Measurements from ENCODE around the gene TMTC1.
"Not testable (repeated sequence)": the region's sequence is repeated elsewhere in the genome, so short reads cannot be mapped to it uniquely, and the experiment has no call there.

TMTC1 gene

DNA sequence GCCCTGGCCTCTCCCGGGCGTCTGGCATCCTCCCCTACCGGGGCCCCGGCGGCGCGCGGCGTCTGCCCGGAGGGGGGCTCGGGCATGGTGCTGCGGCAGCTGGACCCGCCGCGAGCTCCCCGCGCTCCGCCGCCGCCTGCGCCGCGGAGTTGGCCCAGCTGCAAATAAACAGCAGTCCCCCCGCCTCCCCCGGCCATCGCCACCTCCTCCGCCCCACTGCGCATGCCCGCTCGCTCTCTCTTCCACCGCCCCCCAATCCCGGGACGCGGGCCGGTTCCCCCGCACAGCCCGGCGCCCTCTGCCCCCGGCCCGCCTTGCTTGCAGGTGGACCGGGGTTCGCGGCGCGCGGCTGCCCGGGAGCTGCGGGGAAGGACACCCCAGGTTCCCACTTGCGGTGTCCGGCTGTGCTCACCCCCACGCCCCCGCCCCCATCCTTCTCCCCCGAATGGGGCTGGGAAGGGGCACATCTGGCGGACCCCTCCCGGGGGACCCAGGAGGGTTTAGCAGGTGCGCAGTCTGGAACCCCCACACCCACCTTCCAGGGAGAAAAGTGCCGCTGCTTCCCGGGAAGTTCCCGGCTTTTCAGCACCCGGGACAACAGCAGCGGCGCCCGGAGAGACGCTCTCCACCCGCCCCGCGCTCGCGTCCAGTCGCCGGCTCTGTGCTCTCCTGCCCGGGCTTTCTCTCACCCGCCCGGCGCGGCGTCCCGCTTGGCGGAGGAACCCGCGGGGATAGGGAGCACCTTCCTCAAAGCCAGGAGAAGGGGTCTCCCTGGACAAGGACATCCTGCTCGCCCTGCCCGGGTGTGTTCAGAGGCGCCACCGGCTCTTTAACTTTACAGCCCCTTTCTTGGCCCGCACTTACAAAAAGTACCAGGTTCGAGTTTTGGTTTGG, at the start of gene TMTC1:
TSS of gene TMTC1 (minus strand) at position 170 of the 894 bp plus-strand sequence. CDS start 191 bp downstream, outside the sequence.
- Histone ChIP-seq H3K4me1 (ENCODE audit: insufficient read depth, low read length) (peaks cover 9% of the 10 kb centered on the region; the same call in 1 of the 2 replicates), H3K9ac (ENCODE audit: low read depth, low read length) (peak within 1 kb of the TSS; percentile 82), H3K36me3 (ENCODE audit: insufficient read depth, low read length) (no peaks in the 10 kb centered on the region)

GRCh38 chr12:29831173-29831572, 47.4 kb upstream of the TMTC1 start:
- Histone ChIP-seq H3K9me3 (ENCODE audit: control insufficient read depth, insufficient read depth, low read length) (no peaks in the 10 kb centered on the region; the same call in 1 of the 2 replicates), H3K36me3 (ENCODE audit: insufficient read depth, low read length) (no peaks in the 10 kb centered on the region), H3K4me1 (ENCODE audit: insufficient read depth, low read length) (no peaks in the 10 kb centered on the region), H3K9ac (ENCODE audit: low read depth, low read length) (no peak overlapping the region)

More for the DNA sequence above, at the start of gene TMTC1:
- H3K9me3 ChIP-seq (ENCODE audit: control insufficient read depth, insufficient read depth, low read length) = 0 out of 2 replicates have a peak, but pooled peaks cover 2% of the 10 kb centered on the region

DNA sequence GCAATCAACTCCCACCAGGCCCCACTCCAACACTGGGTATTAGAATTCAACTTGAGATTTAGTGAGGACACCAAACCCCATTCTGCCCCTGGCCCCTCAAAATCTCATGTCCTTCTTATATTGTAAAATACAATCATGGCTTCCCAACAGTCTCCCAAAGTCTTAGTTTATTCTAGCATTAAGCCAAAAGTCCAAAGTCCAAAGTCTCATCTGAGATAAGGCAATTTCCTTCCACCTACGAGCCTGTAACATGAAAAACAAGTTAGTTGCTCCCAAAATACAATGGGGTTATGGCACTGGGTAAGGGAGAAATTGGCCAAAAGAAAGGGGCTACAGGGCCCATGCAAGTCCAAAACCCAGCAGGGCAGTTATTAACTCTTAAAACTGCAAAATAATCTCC, 46.6 kb upstream of the TMTC1 start:
- Histone ChIP-seq H3K4me1 (ENCODE audit: insufficient read depth, low read length) (no peaks in the 10 kb centered on the region), H3K9ac (ENCODE audit: low read depth, low read length) (no peak overlapping the region), H3K36me3 (ENCODE audit: insufficient read depth, low read length) (no peaks in the 10 kb centered on the region), H3K9me3 (ENCODE audit: control insufficient read depth, insufficient read depth, low read length) (no peaks in the 10 kb centered on the region; the same call in 1 of the 2 replicates)

DNA sequence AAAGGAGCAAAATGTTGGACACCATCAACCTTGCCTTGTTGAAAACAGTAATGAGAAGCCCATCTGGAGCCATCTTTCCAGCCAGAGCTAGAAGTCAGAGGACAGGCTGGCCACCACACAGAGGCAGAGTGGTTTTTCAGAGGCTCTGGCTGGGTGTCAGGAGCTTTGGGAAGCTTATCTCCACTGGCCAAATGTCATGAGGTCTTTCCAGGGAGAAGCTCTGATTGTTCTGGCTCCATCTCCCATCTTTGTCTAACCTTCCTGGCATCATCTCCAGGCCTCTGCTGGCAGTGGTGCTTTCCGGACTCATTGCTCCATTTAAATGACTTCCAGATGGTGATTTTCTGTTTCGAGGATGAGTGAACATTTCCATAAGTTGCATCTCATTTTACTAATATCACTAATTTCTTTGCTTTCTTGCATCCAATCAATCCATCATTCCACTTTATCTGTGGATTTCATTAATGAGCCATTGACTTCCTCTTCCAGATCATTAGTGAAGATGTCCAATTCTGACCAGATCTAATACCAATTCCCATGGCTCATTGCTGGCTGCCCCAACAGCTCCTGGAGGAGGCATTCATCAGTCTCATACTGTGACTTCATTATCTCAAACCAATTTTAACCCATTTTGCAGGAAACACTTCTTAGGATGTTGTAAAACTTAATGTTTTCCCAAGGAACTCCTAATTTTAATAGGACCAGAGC, 35.3 kb upstream of the TMTC1 start:
- Histone ChIP-seq H3K4me1 (ENCODE audit: insufficient read depth, low read length) (no peaks in the 10 kb centered on the region), H3K36me3 (ENCODE audit: insufficient read depth, low read length) (no peaks in the 10 kb centered on the region), H3K9ac (ENCODE audit: low read depth, low read length) (no peak overlapping the region), H3K9me3 (ENCODE audit: control insufficient read depth, insufficient read depth, low read length) (no peaks in the 10 kb centered on the region)

DNA sequence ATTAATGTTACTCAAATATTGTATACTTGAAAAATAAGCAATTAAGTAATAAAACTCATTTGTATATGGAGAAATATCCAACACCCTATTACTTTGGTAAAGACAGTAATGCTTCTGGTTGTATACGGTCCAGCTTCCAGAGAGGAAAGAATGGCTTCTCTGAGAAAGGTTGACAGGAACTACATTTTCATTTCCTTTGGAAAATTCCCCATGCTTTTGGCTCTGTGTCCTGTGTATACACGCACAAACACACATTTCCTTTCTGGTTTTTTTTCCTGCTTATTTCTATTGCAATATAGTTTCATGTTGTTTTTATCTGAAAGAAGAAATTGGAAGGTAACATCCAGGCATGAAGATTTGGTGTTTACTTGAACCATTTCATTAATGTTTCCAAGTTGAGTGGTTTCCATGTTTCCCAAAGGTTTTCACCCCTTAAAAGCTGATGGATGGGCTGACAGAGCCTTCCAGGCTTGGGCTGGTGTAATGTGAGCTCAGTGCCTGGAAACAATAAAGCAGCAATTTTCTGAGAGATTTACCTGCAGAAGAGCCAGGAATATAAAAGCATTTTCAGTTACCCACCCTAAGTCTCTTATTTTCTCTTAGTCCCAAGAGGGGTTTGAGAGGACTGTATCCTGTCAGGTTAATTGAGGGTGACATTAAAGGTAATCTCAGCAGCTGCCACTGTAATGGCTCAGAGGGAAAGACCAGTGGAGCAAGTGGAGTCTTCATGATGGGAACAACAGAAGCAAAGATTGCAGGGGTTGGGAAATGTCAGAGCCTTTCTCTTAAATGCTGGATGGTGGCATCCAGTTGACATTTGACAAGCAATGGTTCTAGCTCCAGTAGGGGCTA, 33.4 kb upstream of the TMTC1 start:
- H3K4me1 ChIP-seq (ENCODE audit: insufficient read depth, low read length) = no peaks in the 10 kb centered on the region
- H3K9ac ChIP-seq (ENCODE audit: low read depth, low read length) = no peak overlapping the region
- H3K36me3 ChIP-seq (ENCODE audit: insufficient read depth, low read length) = no peaks in the 10 kb centered on the region
- H3K9me3 ChIP-seq (ENCODE audit: control insufficient read depth, insufficient read depth, low read length) = no peaks in the 10 kb centered on the region

- not testable (repeated sequence) for H3K9ac ChIP-seq (ENCODE audit: low read depth, low read length)
These were observed 26.0 kb upstream of the TMTC1 start for GRCh38 chr12:29809616-29810361.

GRCh38 chr12:29807129-29807528, 23.4 kb upstream of the TMTC1 start:
- Histone ChIP-seq H3K4me1 (ENCODE audit: insufficient read depth, low read length) (no peaks in the 10 kb centered on the region), H3K36me3 (ENCODE audit: insufficient read depth, low read length) (no peaks in the 10 kb centered on the region), H3K9ac (ENCODE audit: low read depth, low read length) (no peak overlapping the region), H3K9me3 (ENCODE audit: control insufficient read depth, insufficient read depth, low read length) (no peaks in the 10 kb centered on the region)

More at GRCh38 chr12:29809616-29810361, 26.0 kb upstream of the TMTC1 start:
- H3K9me3 ChIP-seq (ENCODE audit: control insufficient read depth, insufficient read depth, low read length); H3K36me3 ChIP-seq (ENCODE audit: insufficient read depth, low read length); H3K4me1 ChIP-seq (ENCODE audit: insufficient read depth, low read length): not testable (repeated sequence)

GRCh38 chr12:29804019-29804418, 20.3 kb upstream of the TMTC1 start:
- Histone ChIP-seq H3K9ac (ENCODE audit: low read depth, low read length) (no peak overlapping the region), H3K9me3 (ENCODE audit: control insufficient read depth, insufficient read depth, low read length) (no peaks in the 10 kb centered on the region), H3K36me3 (ENCODE audit: insufficient read depth, low read length) (no peaks in the 10 kb centered on the region), H3K4me1 (ENCODE audit: insufficient read depth, low read length) (no peaks in the 10 kb centered on the region)

GRCh38 chr12:29799591-29799990, 15.8 kb upstream of the TMTC1 start:
- no peaks in the 10 kb centered on the region for H3K36me3 ChIP-seq (ENCODE audit: insufficient read depth, low read length)
- peaks cover 21% of the 10 kb centered on the region for H3K4me1 ChIP-seq (ENCODE audit: insufficient read depth, low read length)
- no peak overlapping the region for H3K9ac ChIP-seq (ENCODE audit: low read depth, low read length)
- no peaks in the 10 kb centered on the region for H3K9me3 ChIP-seq (ENCODE audit: control insufficient read depth, insufficient read depth, low read length)

DNA sequence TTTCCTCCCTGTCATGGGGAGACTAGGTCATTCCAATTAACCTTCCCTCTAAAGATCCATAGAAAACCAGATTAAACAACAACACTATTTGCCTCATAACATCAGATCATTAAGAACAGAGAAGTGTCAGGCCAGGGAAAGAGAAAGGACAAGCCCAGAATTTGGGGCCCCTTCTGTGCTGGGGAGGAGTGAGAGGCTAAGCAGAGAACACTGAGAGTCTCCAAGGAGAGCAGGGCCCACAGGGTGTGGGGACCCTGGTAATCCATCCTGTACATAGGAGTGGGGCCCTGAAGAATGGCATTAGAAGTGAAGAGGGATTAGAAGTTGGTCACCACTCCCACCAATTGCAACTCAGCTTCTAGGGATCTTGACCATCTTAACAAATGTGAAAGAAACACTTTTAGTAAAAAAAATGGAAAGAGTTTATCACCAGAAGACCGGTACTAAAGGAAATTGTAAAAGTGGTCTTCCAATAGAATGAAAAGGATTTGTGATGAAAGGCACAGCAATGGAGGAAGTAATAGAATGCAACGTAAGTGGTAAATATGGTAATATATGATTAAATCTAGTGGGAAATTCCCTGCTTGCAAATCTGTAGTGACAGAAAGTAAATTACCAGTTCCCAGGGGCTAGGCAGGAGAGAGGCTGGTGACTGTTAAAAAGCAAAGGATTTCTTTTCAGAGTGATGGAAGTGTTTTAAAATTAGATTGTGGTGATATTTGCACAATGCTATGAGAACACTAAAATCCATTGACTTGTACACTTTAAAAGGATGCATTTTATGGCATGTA, 14.0 kb upstream of the TMTC1 start:
- H3K9ac ChIP-seq (ENCODE audit: low read depth, low read length) = no peak overlapping the region
- no peaks in the 10 kb centered on the region for H3K9me3 ChIP-seq (ENCODE audit: control insufficient read depth, insufficient read depth, low read length)
- peaks cover 21% of the 10 kb centered on the region for H3K4me1 ChIP-seq (ENCODE audit: insufficient read depth, low read length)
- H3K36me3 ChIP-seq (ENCODE audit: insufficient read depth, low read length) = no peaks in the 10 kb centered on the region

DNA sequence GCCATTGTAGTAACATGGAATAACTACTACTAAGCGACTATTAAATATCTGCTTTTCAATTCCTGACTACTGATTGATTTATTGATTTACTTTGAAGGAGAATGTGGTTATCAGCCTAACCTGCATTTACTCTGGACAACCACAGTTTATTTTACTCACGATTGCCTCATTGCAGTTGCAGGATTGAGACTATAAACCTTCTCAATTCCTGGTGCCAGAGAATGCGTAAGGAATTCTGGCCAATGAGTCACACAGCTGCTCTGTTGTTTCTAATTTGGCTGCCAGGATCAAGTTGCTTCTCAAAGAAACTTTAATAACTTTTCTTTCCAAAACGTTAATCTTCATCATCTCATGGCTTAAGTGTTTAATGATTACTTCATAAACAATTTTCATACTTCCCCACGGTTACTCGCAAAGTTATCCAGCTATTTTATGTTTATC, 13.1 kb upstream of the TMTC1 start:
- Histone ChIP-seq H3K9me3 (ENCODE audit: control insufficient read depth, insufficient read depth, low read length) (peaks cover 6% of the 10 kb centered on the region; the same call in 1 of the 2 replicates), H3K4me1 (ENCODE audit: insufficient read depth, low read length) (peaks cover 21% of the 10 kb centered on the region)

GRCh38 chr12:29795715-29796114, 12.0 kb upstream of the TMTC1 start:
- Histone ChIP-seq H3K9me3 (ENCODE audit: control insufficient read depth, insufficient read depth, low read length) (peaks cover 8% of the 10 kb centered on the region; the same call in 1 of the 2 replicates), H3K4me1 (ENCODE audit: insufficient read depth, low read length) (peaks cover 21% of the 10 kb centered on the region), H3K36me3 (ENCODE audit: insufficient read depth, low read length) (no peaks in the 10 kb centered on the region), H3K9ac (ENCODE audit: low read depth, low read length) (no peak overlapping the region)

More for the DNA sequence above, 13.1 kb upstream of the TMTC1 start:
- no peaks in the 10 kb centered on the region for H3K36me3 ChIP-seq (ENCODE audit: insufficient read depth, low read length)
- no peak overlapping the region for H3K9ac ChIP-seq (ENCODE audit: low read depth, low read length)

GRCh38 chr12:29794862-29795261, 11.1 kb upstream of the TMTC1 start:
- Histone ChIP-seq H3K9ac (ENCODE audit: low read depth, low read length) (no peak overlapping the region), H3K9me3 (ENCODE audit: control insufficient read depth, insufficient read depth, low read length) (peaks cover 8% of the 10 kb centered on the region; the same call in 1 of the 2 replicates), H3K4me1 (ENCODE audit: insufficient read depth, low read length) (peaks cover 21% of the 10 kb centered on the region), H3K36me3 (ENCODE audit: insufficient read depth, low read length) (no peaks in the 10 kb centered on the region)
